GM06990 (cell line): ENCODE data around the gene FLNB.

Experiments
- DNase-seq: peaks from one replicate; pipeline ENCODE4 v3.0.0-alpha.2; 2011; ENCODE audit not compliant: insufficient read length; ENCODE audit errors: extremely low read depth
- H3K27me3 ChIP-seq: replicated peaks from 2 replicates; pipeline ENCODE4 v1.6.0; 2011; ENCODE audit warnings: low read length; ENCODE audit not compliant: control insufficient read depth, insufficient read depth
- H3K36me3 ChIP-seq: 2 replicates; pipeline ENCODE4 v1.5.1; 2011; ENCODE audit warnings: low read length; ENCODE audit not compliant: control insufficient read depth, insufficient read depth
- H3K4me3 ChIP-seq: replicated peaks from 2 replicates; pipeline ENCODE4 v1.5.1; 2011; ENCODE audit warnings: low read depth, mild to moderate bottlenecking, control low read depth, low read length
- CTCF ChIP-seq: IDR thresholded peaks from 2 replicates; pipeline ENCODE4 v1.5.1; 2011; ENCODE audit warnings: low read length, control low read depth, mild to moderate bottlenecking, inconsistent platforms; ENCODE audit not compliant: insufficient read depth, poor library complexity, severe bottlenecking

The FLNB gene

GRCh38 chr3:58025837-58026569 lies 17.8 kb downstream of the FLNB start:
- DNase-seq, result no peak

GRCh38 chr3:58026598-58026997 lies 18.4 kb downstream of the FLNB start:
- H3K27me3 ChIP-seq, result no peaks in the 10 kb centered on the region
- H3K36me3 ChIP-seq, result no peaks in the 10 kb centered on the region
- H3K4me3 ChIP-seq, result no peak overlapping the region
- no peak for TF ChIP-seq CTCF
- no peak for DNase-seq

More at GRCh38 chr3:58025837-58026569, 17.8 kb downstream of the FLNB start:
- no peak for TF ChIP-seq CTCF
- Histone ChIP-seq H3K4me3 (no peak overlapping the region), H3K27me3 (no peaks in the 10 kb centered on the region), H3K36me3 (no peaks in the 10 kb centered on the region)

- Histone ChIP-seq H3K4me3 (no peak overlapping the region), H3K27me3 (no peaks in the 10 kb centered on the region), H3K36me3 (no peaks in the 10 kb centered on the region)
- DNase-seq, result no peak
- no peak for TF ChIP-seq CTCF
Observed at GRCh38 chr3:58027704-58028317, 19.6 kb downstream of the FLNB start.

GRCh38 chr3:58028902-58029301 lies 20.7 kb downstream of the FLNB start:
- no peaks in the 10 kb centered on the region for H3K27me3 ChIP-seq
- H3K36me3 ChIP-seq, result no peaks in the 10 kb centered on the region
- no peak for DNase-seq
- no peak overlapping the region for H3K4me3 ChIP-seq
- no peak for TF ChIP-seq CTCF

- TF ChIP-seq CTCF, result no peak
- DNase-seq, result no peak
- no peak overlapping the region for H3K4me3 ChIP-seq
- H3K27me3 ChIP-seq, result no peaks in the 10 kb centered on the region
- H3K36me3 ChIP-seq, result no peaks in the 10 kb centered on the region
Observed at GRCh38 chr3:58029842-58030584, 21.8 kb downstream of the FLNB start.
